CD4-positive, alpha-beta T cell treated with Interleukin-17A for 4 hours (primary cell): ENCODE results near the gene PLEKHG3.
A peak's percentile ranks its signal among the peaks of the same experiment; 100 is the strongest.
"Not testable (repeated sequence)": the region's sequence is repeated elsewhere in the genome, so short reads cannot be mapped to it uniquely, and the experiment has no call there.

Source experiments
- DNase-seq: peaks from one replicate; pipeline ENCODE4 v3.0.0-alpha.2; 2020; ENCODE audit warnings: mixed read lengths

Gene PLEKHG3

GRCh38 chr14:64688811-64689281, 15.4 kb upstream of the PLEKHG3 start:
- DNase-seq, result peak; percentile 12

- DNase-seq, result no peak
Observed at GRCh38 chr14:64689289-64689688, 14.9 kb upstream of the PLEKHG3 start.

- not testable (repeated sequence) for DNase-seq
Observed at GRCh38 chr14:64690607-64691006, 13.6 kb upstream of the PLEKHG3 start.

GRCh38 chr14:64691376-64691775, 12.8 kb upstream of the PLEKHG3 start:
- no peak for DNase-seq

- DNase-seq, result no peak
Observed at GRCh38 chr14:64692189-64692985, 11.8 kb upstream of the PLEKHG3 start.

- DNase-seq, result no peak
Observed at GRCh38 chr14:64692986-64693809, 11.0 kb upstream of the PLEKHG3 start.

- no peak for DNase-seq
Observed at GRCh38 chr14:64693810-64694165, 10.4 kb upstream of the PLEKHG3 start.

GRCh38 chr14:64695071-64695470, 9.2 kb upstream of the PLEKHG3 start:
- no peak for DNase-seq

GRCh38 chr14:64696355-64696857, 7.8 kb upstream of the PLEKHG3 start:
- peak; percentile 32 for DNase-seq

- peak; percentile 47 for DNase-seq
Observed at GRCh38 chr14:64698903-64699302, 5.3 kb upstream of the PLEKHG3 start.

GRCh38 chr14:64700290-64700689, 3.9 kb upstream of the PLEKHG3 start:
- DNase-seq, result no peak

GRCh38 chr14:64700894-64701293, 3.3 kb upstream of the PLEKHG3 start:
- no peak for DNase-seq

GRCh38 chr14:64701660-64702059, 2.6 kb upstream of the PLEKHG3 start:
- no peak for DNase-seq

GRCh38 chr14:64702493-64703394, 1.5 kb upstream of the PLEKHG3 start:
- DNase-seq, result peak; percentile 59

- DNase-seq, result no peak
Observed at GRCh38 chr14:64703395-64704142, 655 bp upstream of the PLEKHG3 start.

- peak; percentile 25 for DNase-seq
Observed at GRCh38 chr14:64704743-64705380, 638 bp downstream of the PLEKHG3 start.

GRCh38 chr14:64705381-64706118, 1.3 kb downstream of the PLEKHG3 start:
- peak; percentile 25 for DNase-seq

GRCh38 chr14:64706119-64706592, 1.9 kb downstream of the PLEKHG3 start:
- DNase-seq, result no peak

GRCh38 chr14:64706593-64707193, 2.5 kb downstream of the PLEKHG3 start:
- DNase-seq, result no peak

- DNase-seq, result peak; percentile 31
Observed at GRCh38 chr14:64707661-64708060, 3.4 kb downstream of the PLEKHG3 start.
